ENCODE results near the gene MYEOV. TPM values are rescaled to one million over a fixed set of nuclear protein-coding genes. Genes with fewer than 3 reads are reported as not detected.

The MYEOV gene
- total and polyA plus RNA-seq, 4 donors, result 0.79 to 0.90 TPM; not detected in 2

DNA sequence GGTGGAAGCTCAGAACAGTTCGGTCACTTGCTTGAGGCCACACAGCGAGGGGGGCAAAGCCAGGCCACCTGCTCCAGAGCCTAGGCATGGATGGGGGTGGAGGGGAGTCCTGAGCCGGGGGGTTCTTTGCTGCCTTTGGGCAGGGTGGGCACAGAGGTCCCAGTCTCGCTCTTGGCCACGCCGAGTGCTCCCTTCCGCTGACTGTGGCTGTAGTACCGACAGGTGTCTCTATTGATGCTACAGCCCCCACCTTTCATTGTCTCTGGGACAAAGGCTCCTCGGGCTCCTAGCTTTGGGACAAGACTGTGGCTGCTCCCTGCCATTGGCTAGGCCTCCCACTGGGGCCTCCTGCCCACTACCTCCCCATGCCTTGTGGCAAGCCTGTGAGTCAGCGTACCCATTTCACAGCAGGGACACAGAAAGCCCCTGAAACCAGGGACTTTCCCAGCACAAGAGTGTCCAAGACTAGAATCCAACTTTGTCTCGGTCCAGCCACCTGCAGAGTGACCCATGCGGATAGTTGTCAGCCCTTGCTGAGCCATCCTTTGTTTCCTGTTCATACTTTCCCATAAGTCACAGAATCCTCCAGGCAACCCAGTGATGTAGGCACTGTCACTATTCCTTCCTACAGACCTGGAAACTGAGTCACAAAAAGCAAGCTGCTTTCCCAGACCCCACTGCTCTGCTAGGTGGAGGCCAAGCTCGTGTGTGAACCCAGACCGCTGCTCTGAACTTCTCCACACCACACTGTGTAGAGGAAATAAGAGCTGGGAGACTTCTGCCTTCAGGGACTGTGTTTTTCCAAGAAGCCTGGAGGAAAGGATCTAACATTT, 17.2 kb downstream of the MYEOV start:
- TF ChIP-seq, protein P1, sequence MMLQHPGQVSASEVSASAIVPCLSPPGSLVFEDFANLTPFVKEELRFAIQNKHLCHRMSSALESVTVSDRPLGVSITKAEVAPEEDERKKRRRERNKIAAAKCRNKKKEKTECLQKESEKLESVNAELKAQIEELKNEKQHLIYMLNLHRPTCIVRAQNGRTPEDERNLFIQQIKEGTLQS (IDR thresholded peaks at IDR 0.05), result no peak
- TF ChIP-seq, protein P2, sequence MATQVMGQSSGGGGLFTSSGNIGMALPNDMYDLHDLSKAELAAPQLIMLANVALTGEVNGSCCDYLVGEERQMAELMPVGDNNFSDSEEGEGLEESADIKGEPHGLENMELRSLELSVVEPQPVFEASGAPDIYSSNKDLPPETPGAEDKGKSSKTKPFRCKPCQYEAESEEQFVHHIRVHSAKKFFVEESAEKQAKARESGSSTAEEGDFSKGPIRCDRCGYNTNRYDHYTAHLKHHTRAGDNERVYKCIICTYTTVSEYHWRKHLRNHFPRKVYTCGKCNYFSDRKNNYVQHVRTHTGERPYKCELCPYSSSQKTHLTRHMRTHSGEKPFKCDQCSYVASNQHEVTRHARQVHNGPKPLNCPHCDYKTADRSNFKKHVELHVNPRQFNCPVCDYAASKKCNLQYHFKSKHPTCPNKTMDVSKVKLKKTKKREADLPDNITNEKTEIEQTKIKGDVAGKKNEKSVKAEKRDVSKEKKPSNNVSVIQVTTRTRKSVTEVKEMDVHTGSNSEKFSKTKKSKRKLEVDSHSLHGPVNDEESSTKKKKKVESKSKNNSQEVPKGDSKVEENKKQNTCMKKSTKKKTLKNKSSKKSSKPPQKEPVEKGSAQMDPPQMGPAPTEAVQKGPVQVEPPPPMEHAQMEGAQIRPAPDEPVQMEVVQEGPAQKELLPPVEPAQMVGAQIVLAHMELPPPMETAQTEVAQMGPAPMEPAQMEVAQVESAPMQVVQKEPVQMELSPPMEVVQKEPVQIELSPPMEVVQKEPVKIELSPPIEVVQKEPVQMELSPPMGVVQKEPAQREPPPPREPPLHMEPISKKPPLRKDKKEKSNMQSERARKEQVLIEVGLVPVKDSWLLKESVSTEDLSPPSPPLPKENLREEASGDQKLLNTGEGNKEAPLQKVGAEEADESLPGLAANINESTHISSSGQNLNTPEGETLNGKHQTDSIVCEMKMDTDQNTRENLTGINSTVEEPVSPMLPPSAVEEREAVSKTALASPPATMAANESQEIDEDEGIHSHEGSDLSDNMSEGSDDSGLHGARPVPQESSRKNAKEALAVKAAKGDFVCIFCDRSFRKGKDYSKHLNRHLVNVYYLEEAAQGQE (IDR thresholded peaks at IDR 0.05), result no peak
- TF ChIP-seq FOXA2 (IDR thresholded peaks at IDR 0.05) (no peak), HNF4A (conservative IDR thresholded peaks at IDR 0.05) (no peak), FOXA1 (IDR thresholded peaks at IDR 0.05) (no peak), SP1 (IDR thresholded peaks at IDR 0.05) (no peak), EGR1 (IDR thresholded peaks at IDR 0.05; ENCODE audit: low read depth in 2 of 2) (no peak), GABPA (IDR thresholded peaks at IDR 0.05 in 1 of 2, conservative IDR thresholded peaks at IDR 0.05 in 1 of 2) (no peak), RXRA (IDR thresholded peaks at IDR 0.05) (no peak), YY1 (IDR thresholded peaks at IDR 0.05) (no peak), HNF4G (IDR thresholded peaks at IDR 0.05) (no peak), RAD21 (IDR thresholded peaks at IDR 0.05) (no peak), TAF1 (conservative IDR thresholded peaks at IDR 0.05) (no peak), JUND (IDR thresholded peaks at IDR 0.05) (no peak), NR2F2 (IDR thresholded peaks at IDR 0.05) (no peak)
- TF ChIP-seq, protein P3, sequence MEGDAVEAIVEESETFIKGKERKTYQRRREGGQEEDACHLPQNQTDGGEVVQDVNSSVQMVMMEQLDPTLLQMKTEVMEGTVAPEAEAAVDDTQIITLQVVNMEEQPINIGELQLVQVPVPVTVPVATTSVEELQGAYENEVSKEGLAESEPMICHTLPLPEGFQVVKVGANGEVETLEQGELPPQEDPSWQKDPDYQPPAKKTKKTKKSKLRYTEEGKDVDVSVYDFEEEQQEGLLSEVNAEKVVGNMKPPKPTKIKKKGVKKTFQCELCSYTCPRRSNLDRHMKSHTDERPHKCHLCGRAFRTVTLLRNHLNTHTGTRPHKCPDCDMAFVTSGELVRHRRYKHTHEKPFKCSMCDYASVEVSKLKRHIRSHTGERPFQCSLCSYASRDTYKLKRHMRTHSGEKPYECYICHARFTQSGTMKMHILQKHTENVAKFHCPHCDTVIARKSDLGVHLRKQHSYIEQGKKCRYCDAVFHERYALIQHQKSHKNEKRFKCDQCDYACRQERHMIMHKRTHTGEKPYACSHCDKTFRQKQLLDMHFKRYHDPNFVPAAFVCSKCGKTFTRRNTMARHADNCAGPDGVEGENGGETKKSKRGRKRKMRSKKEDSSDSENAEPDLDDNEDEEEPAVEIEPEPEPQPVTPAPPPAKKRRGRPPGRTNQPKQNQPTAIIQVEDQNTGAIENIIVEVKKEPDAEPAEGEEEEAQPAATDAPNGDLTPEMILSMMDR (IDR thresholded peaks at IDR 0.05; ENCODE audit: low read depth, low read length, missing input control), result no peak
- TF ChIP-seq, protein P4, sequence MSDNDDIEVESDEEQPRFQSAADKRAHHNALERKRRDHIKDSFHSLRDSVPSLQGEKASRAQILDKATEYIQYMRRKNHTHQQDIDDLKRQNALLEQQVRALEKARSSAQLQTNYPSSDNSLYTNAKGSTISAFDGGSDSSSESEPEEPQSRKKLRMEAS (IDR thresholded peaks at IDR 0.05), result no peak
- H3K4me1 ChIP-seq (ENCODE audit: control insufficient read depth in 4 of 4, insufficient read depth in 4 of 4, low read length in 3 of 4), result peaks cover 2 to 16% (median 6%) of the 10 kb centered on the region in 4 donors
- no peaks in the 10 kb centered on the region for H3K9me3 ChIP-seq (ENCODE audit: control insufficient read depth in 4 of 4, low read length in 3 of 4)
- no peak overlapping the region for H3K9ac ChIP-seq (ENCODE audit: low read depth in 1 of 2, low read length in 2 of 2)
- H3K36me3 ChIP-seq (ENCODE audit: control insufficient read depth in 4 of 4, insufficient read depth in 3 of 4, low read depth in 1 of 4, low read length in 3 of 4), result no peaks in the 10 kb centered on the region
- DNase-seq (ENCODE audit: low spot score), result no peak
- H3K27me3 ChIP-seq (ENCODE audit: control insufficient read depth in 4 of 4, insufficient read depth in 4 of 4, low read length in 3 of 4), result no peaks in the 10 kb centered on the region
- no peak overlapping the region for H3K4me3 ChIP-seq (ENCODE audit: low read depth in 1 of 3, low read length in 3 of 3)
- no peak overlapping the region for H3K27ac ChIP-seq (ENCODE audit: low read depth in 1 of 2, low read length in 2 of 2)
- WGBS, result 87% methylated on average over 14 of the region's 14 CpGs
